Mucosa of rectum (tissue), 2 donors: Measurements from ENCODE around the gene ZNF331.

Experiments used
- H3K27ac ChIP-seq, 2 donors: one replicate each; pipeline ENCODE4 v1.7.0; 2013; ENCODE audit warnings: inconsistent platforms in 2 of 2, low read depth in 2 of 2, low read length in 2 of 2
- H3K27me3 ChIP-seq, 2 donors: one replicate each; pipeline ENCODE4 v1.7.0; 2013; ENCODE audit warnings: low read length in 2 of 2; ENCODE audit not compliant: control insufficient read depth in 2 of 2, insufficient read depth in 2 of 2
- H3K36me3 ChIP-seq, 2 donors: one replicate each; pipeline ENCODE4 v1.7.0; 2013; ENCODE audit warnings: low read length in 2 of 2; ENCODE audit not compliant: control insufficient read depth in 2 of 2, insufficient read depth in 2 of 2
- H3K4me1 ChIP-seq, 2 donors: one replicate each; pipeline ENCODE4 v1.7.0; 2013; ENCODE audit warnings: low read length in 2 of 2, mild to moderate bottlenecking in 1 of 2; ENCODE audit not compliant: control insufficient read depth in 2 of 2, insufficient read depth in 2 of 2
- H3K4me3 ChIP-seq, 2 donors: one replicate each; pipeline ENCODE4 v1.7.0; 2013; ENCODE audit warnings: low read length in 2 of 2
- H3K9ac ChIP-seq, 2 donors: one replicate each; pipeline ENCODE4 v1.7.0; 2013; ENCODE audit warnings: low read length in 2 of 2, low read depth in 1 of 2, mild to moderate bottlenecking in 1 of 2
- H3K9me3 ChIP-seq, 2 donors: one replicate each; pipeline ENCODE4 v1.7.0; 2013; ENCODE audit warnings: low read length in 2 of 2; ENCODE audit not compliant: control insufficient read depth in 2 of 2
- donor health status: healthy.
- donor health status: Normal muscosa, but diverticular disease.

ZNF331 gene

DNA sequence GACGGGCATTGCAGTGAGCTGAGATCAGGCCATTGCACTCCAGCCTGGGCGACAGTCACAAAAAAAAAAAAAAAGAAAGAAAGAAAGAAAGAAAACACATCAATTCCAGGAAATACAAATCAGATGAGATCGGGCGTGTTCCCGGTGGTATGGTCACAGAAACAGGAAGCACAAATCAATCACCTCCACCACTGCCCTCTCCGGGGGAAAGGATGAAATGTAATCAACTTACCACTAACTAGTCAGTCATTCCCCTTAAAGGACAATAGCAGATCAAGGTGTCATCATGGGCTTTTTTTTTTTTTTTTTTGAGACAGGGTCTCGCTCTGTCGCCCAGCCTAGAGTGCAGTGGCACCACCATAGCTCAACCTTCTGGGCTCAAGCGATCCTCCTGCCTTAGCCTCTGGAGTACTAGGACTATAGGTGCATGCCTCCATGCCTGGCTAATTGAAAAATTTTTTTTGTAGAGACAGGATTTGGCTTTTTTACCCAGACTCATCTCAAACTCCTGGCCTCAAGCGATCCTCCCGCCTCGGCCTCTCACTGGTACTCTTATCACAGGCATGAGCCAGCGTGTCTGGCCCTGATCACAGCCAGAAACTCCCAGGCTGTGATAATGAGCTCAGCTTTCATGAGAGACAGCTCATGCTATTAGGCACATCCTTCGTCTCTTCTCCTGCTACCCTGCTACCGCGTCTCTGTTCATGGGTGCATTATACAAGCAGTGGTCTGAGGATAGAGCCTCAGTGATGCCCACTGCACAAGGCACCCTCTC, 87.0 kb downstream of the ZNF331 start:
- no peaks in the 10 kb centered on the region for H3K36me3 ChIP-seq
- no peaks in the 10 kb centered on the region for H3K4me1 ChIP-seq
- H3K27me3 ChIP-seq: no peaks in the 10 kb centered on the region
- no peak overlapping the region for H3K4me3 ChIP-seq
- no peaks in the 10 kb centered on the region for H3K9me3 ChIP-seq
- H3K27ac ChIP-seq: no peak overlapping the region
- no peak overlapping the region for H3K9ac ChIP-seq

DNA sequence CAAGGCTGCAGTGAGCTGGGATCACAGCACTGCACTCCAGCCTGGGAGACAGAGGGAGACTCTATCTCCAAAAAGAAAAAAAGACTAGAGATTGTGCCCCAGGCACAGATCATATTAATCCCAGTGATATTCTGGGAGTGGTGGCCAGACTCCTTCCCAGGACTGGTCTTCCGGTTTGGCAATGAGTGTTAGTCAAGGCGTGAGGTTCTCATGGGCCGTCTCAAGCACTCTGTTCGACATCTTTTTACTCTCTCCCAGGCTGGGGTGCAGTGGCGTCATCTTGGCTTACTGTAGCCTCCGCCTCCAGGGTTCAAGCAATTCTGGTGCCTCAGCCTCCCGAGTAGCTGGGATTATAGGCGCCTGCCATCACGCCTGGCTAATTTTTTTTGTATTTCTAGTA, 88.5 kb downstream of the ZNF331 start:
- Histone ChIP-seq H3K27ac (no peak overlapping the region), H3K36me3 (no peaks in the 10 kb centered on the region), H3K27me3 (no peaks in the 10 kb centered on the region), H3K4me1 (no peaks in the 10 kb centered on the region), H3K9me3 (no peaks in the 10 kb centered on the region), H3K9ac (no peak overlapping the region), H3K4me3 (no peak overlapping the region)

DNA sequence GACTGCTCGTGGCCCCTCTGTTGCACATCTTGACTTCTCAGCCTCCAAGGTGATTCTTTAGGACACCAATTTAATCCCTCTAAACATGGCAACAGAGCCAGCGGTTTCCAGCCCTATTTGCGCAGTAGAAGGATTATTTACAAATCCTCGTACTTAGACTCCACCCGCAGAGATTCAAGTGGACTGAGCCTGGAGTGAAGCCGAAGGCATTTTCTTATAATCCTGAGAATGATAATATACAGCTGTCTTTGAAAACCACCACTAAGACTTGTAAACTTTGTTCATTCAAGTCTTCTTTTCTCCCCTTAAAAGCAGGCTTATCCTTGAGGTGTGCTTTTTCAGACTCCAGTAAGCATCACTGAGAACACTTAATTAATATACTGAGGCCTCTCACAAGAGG, 89.0 kb downstream of the ZNF331 start:
- Histone ChIP-seq H3K27me3 (no peaks in the 10 kb centered on the region), H3K9ac (no peak overlapping the region), H3K36me3 (no peaks in the 10 kb centered on the region), H3K4me1 (no peaks in the 10 kb centered on the region), H3K9me3 (no peaks in the 10 kb centered on the region), H3K27ac (no peak overlapping the region), H3K4me3 (no peak overlapping the region)
